B cell (primary cell): ENCODE data around the gene CERK.

Experiments used
- EZH2 ChIP-seq: IDR thresholded peaks from 2 replicates; pipeline ENCODE4 v1.6.1; 2012; ENCODE audit warnings: borderline replicate concordance, low read depth, mild to moderate bottlenecking, moderate library complexity, low read length; ENCODE audit not compliant: insufficient read depth, poor library complexity, severe bottlenecking
- TF ChIP-seq, protein P1 (sequence below): fragments of 200-600 bp; IDR thresholded peaks from one replicate; pipeline ENCODE4 v1.8.0; 2022; ENCODE audit warnings: antibody characterized with exemption, mild to moderate bottlenecking

- TF ChIP-seq, protein P1, sequence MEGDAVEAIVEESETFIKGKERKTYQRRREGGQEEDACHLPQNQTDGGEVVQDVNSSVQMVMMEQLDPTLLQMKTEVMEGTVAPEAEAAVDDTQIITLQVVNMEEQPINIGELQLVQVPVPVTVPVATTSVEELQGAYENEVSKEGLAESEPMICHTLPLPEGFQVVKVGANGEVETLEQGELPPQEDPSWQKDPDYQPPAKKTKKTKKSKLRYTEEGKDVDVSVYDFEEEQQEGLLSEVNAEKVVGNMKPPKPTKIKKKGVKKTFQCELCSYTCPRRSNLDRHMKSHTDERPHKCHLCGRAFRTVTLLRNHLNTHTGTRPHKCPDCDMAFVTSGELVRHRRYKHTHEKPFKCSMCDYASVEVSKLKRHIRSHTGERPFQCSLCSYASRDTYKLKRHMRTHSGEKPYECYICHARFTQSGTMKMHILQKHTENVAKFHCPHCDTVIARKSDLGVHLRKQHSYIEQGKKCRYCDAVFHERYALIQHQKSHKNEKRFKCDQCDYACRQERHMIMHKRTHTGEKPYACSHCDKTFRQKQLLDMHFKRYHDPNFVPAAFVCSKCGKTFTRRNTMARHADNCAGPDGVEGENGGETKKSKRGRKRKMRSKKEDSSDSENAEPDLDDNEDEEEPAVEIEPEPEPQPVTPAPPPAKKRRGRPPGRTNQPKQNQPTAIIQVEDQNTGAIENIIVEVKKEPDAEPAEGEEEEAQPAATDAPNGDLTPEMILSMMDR: no peak
- no peak for TF ChIP-seq EZH2
Measured at GRCh38 chr22:46665151-46665695, 72.8 kb downstream of the CERK start.
